CD4-positive, alpha-beta T cell treated with Interleukin-1 beta for 1 hour (primary cell): Measurements from ENCODE around the gene UTS2B.

Experiments used
- DNase-seq, 2 donors: peaks; one replicate each; pipeline ENCODE4 v3.0.0-alpha.2; 2020 to 2022

UTS2B gene

GRCh38 chr3:191235331-191236314 is 94.7 kb downstream of the UTS2B start:
- DNase-seq: no peak

GRCh38 chr3:191234216-191234615 is 96.1 kb downstream of the UTS2B start:
- DNase-seq: no peak

GRCh38 chr3:191227541-191227940 is 102.8 kb downstream of the UTS2B start:
- DNase-seq: no peak

- no peak for DNase-seq
Observed at GRCh38 chr3:191221638-191222037, 108.7 kb downstream of the UTS2B start.

GRCh38 chr3:191220908-191221307 is 109.4 kb downstream of the UTS2B start:
- no peak for DNase-seq

GRCh38 chr3:191217301-191217700 is 113.0 kb downstream of the UTS2B start:
- no peak for DNase-seq
